ENCODE data around the gene PRRG2.

Gene PRRG2

GRCh38 chr19:49549045-49549444 is 32.1 kb upstream of the PRRG2 start:
- in situ Hi-C loops (cut with MboI; ENCODE audit: low sequenced_read_pairs, unreplicated experiment), result no loop called here
- DNase-seq (ENCODE audit: low spot score), result no peak
- no peak for TF ChIP-seq CTCF (IDR thresholded peaks at IDR 0.05; ENCODE audit: borderline replicate concordance, control extremely low read depth, extremely low read depth, insufficient read depth, missing control alignments)

GRCh38 chr19:49551531-49551930 is 29.6 kb upstream of the PRRG2 start:
- DNase-seq (ENCODE audit: low spot score), result no peak
- in situ Hi-C loops (cut with MboI; ENCODE audit: low sequenced_read_pairs, unreplicated experiment), result no loop called here
- no peak for TF ChIP-seq CTCF (IDR thresholded peaks at IDR 0.05; ENCODE audit: borderline replicate concordance, control extremely low read depth, extremely low read depth, insufficient read depth, missing control alignments)

GRCh38 chr19:49552749-49553148 is 28.4 kb upstream of the PRRG2 start:
- DNase-seq (ENCODE audit: low spot score), result no peak
- in situ Hi-C loops (cut with MboI; ENCODE audit: low sequenced_read_pairs, unreplicated experiment), result no loop called here
- TF ChIP-seq CTCF (IDR thresholded peaks at IDR 0.05; ENCODE audit: borderline replicate concordance, control extremely low read depth, extremely low read depth, insufficient read depth, missing control alignments), result no peak

DNA sequence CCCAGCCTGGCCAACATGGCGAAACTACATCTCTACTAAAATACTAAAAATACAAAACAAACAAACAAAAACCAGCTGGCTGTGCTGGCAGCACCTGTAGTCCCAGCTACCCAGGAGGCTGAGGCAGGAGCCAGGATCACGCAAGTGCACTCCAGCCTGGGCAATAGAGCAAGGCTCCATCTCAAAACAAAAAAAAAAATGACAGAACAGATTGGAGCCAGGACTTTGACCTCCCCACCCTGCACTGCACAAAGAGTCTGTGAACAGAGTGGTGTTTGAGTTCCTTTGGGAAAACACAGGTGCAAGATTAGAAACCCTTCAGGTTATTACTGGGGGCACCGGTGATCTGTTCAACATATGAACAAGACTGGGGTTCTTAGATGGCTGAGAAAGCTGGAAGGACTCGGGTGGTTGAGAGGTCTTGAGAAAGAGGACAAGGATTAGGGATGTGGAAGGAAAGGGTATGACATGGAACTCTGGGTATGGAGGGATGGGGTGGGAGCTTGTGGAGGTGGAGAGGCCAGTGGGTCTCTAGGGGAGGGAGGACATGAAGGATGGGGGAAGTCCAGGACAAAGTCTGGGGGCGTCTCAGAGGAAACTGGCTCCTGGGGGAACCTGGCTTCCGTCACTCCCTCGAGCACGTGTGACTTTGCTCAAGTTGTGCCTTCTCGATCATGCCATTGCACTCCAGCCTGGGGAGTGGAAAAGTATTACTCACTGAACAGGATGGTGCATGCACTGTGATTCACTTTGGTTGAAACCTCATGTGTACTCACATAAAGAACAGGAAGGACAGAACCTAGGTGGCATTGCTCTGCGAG is 27.5 kb upstream of the PRRG2 start:
- TF ChIP-seq CTCF (IDR thresholded peaks at IDR 0.05; ENCODE audit: borderline replicate concordance, control extremely low read depth, extremely low read depth, insufficient read depth, missing control alignments), result no peak
- no peak for DNase-seq (ENCODE audit: low spot score)
- in situ Hi-C loops (cut with MboI; ENCODE audit: low sequenced_read_pairs, unreplicated experiment), result no loop called here

DNA sequence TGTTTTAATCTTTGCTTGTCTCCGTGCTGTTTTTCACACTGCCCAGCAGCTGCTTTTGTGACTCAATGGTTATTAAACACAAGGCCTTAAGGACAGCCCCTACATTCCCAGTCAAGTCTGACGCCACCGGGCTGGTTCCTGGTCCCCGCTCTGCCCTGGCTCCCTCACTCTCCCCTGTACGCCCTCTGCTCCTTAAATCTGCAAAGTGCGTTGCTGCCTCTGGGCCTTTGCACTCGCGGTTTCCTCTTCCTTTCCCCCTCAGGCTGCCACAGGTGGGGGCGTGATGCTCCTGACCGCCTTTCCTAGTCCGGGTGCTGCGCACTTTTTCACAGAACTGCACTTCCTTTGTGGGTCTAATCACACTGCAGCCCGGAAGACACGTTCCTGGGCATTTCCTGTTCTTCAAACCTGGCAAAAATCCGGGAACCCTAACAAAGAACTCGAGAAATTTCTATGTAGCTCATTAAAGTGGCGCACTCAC is 26.4 kb upstream of the PRRG2 start:
- no peak for DNase-seq (ENCODE audit: low spot score)
- no peak for TF ChIP-seq CTCF (IDR thresholded peaks at IDR 0.05; ENCODE audit: borderline replicate concordance, control extremely low read depth, extremely low read depth, insufficient read depth, missing control alignments)
- in situ Hi-C loops (cut with MboI; ENCODE audit: low sequenced_read_pairs, unreplicated experiment), result no loop called here

- in situ Hi-C loops (cut with MboI; ENCODE audit: low sequenced_read_pairs, unreplicated experiment), result no loop called here
Observed at GRCh38 chr19:49555600-49556411, 25.3 kb upstream of the PRRG2 start.

More at GRCh38 chr19:49555600-49556411, 25.3 kb upstream of the PRRG2 start:
- no peak for DNase-seq (ENCODE audit: low spot score)
- TF ChIP-seq CTCF (IDR thresholded peaks at IDR 0.05; ENCODE audit: borderline replicate concordance, control extremely low read depth, extremely low read depth, insufficient read depth, missing control alignments), result no peak

Measured in GM13976 (cell line).